K562 treated with DMSO at 1 percent for 12 hours (cell line): ENCODE measurements around the gene CLDN19. TPM values are rescaled to one million over a fixed set of nuclear protein-coding genes. Genes with fewer than 3 reads are reported as not detected.

Experiments used
- total RNA-seq: library from RNA; unstranded; fragments of 300-600 nt; gene quantifications from 2 replicates; pipeline ENCODE4 v1.2.3, GENCODE V29; 2022; ENCODE audit not compliant: insufficient read depth

The CLDN19 gene
- total RNA-seq = not detected in 2 replicates

GRCh38 chr1:42739753-42740700 is at the start of gene CLDN19:
Gene CLDN19, minus strand, starts transcription at chr1:42740236. Its CDS starts 173 bp downstream, at chr1:42740063.

GRCh38 chr1:42784946-42785693 is 45.1 kb upstream of the CLDN19 start, which contains the start of gene TMEM269:
Gene TMEM269, plus strand, starts transcription at chr1:42784991. Its CDS starts 4,903 bp downstream, at chr1:42789894.

GRCh38 chr1:42766741-42767509 is 26.9 kb upstream of the CLDN19 start, which contains the start of the genes C1orf50 and P3H1:
Gene C1orf50, plus strand, starts transcription at chr1:42767249. Its CDS starts 63 bp downstream, at chr1:42767312.
Gene P3H1, minus strand, starts transcription at chr1:42767028. Its CDS starts 57 bp downstream, at chr1:42766971.

Other genes with a start within 250 kb of the CLDN19 start
- gene PPIH, start 81.8 kb downstream of the CLDN19 start, total RNA-seq = 134 and 148 TPM in 2 replicates
- 752 and 971 TPM in 2 replicates for gene YBX1, start 57.8 kb downstream of the CLDN19 start, total RNA-seq
- gene P3H1, start 26.8 kb upstream of the CLDN19 start, total RNA-seq = 63.6 and 80.2 TPM in 2 replicates
- gene C1orf50, start 27.0 kb upstream of the CLDN19 start, total RNA-seq = 2.2 and 4.4 TPM in 2 replicates
- 0.41 and 0.47 TPM in 2 replicates for gene TMEM269, start 44.8 kb upstream of the CLDN19 start, total RNA-seq
- gene ERMAP, start 76.9 kb upstream of the CLDN19 start, total RNA-seq = 8.6 and 27.7 TPM in 2 replicates
- gene SVBP, start 77.2 kb upstream of the CLDN19 start, total RNA-seq = 33.2 and 55.3 TPM in 2 replicates
- gene ZNF691, start 106.4 kb upstream of the CLDN19 start, total RNA-seq = 9.8 and 15.9 TPM in 2 replicates
- 12.9 and 22.6 TPM in 2 replicates for gene SLC2A1, start 218.6 kb upstream of the CLDN19 start, total RNA-seq